HL-60/S4 treated with retinoic acid at 250 ng/mL for 4 days and 3 days (cell line): Measurements from ENCODE around the gene ZNF789.
"Not testable (repeated sequence)": the region's sequence is repeated elsewhere in the genome, so short reads cannot be mapped to it uniquely, and the experiment has no call there.

ENCODE experiments used
- in situ Hi-C: fragments of 300-500 bp; cut with MboI; formaldehyde crosslinking; loops from 2 replicates; pipeline ENCODE4 v1.7.0; 2022; ENCODE audit warnings: low sequenced_read_pairs

The ZNF789 gene

GRCh38 chr7:99472561-99473314 is at the start of gene ZNF789:
TSS of gene ZNF789 (plus strand) at chr7:99472890. CDS start at chr7:99476457, 3,567 bp downstream.
- in situ Hi-C loops, result no loop called here

GRCh38 chr7:99424932-99425730 is 47.6 kb upstream of the ZNF789 start:
- in situ Hi-C loops, result no loop called here

GRCh38 chr7:99428972-99429566 is 43.6 kb upstream of the ZNF789 start:
- in situ Hi-C loops, result no loop called here

- in situ Hi-C loops, result no loop called here
Observed at GRCh38 chr7:99429756-99430155, 42.9 kb upstream of the ZNF789 start.

GRCh38 chr7:99431756-99432540 is 40.7 kb upstream of the ZNF789 start:
- in situ Hi-C loops, result not testable (repeated sequence)

GRCh38 chr7:99433158-99433557 is 39.5 kb upstream of the ZNF789 start:
- in situ Hi-C loops, result no loop called here

- in situ Hi-C loops, result no loop called here
Observed at GRCh38 chr7:99437946-99438572, 34.6 kb upstream of the ZNF789 start.

GRCh38 chr7:99438573-99439480 is 33.9 kb upstream of the ZNF789 start, which contains the start of the genes CPSF4 and PTCD1:
TSS of gene CPSF4 (plus strand) at chr7:99438943. CDS start at chr7:99439083, 140 bp downstream.
TSS of gene PTCD1 (minus strand) at chr7:99438798. CDS start at chr7:99435242, 3,556 bp downstream.
- in situ Hi-C loops, result no loop called here

GRCh38 chr7:99440195-99440594 is 32.5 kb upstream of the ZNF789 start:
- in situ Hi-C loops, result no loop called here

GRCh38 chr7:99446096-99446495 is 26.6 kb upstream of the ZNF789 start:
- in situ Hi-C loops, result no loop called here

- in situ Hi-C loops, result no loop called here
Observed at GRCh38 chr7:99447943-99448342, 24.7 kb upstream of the ZNF789 start.

GRCh38 chr7:99448855-99449254 is 23.8 kb upstream of the ZNF789 start:
- in situ Hi-C loops, result no loop called here

GRCh38 chr7:99449326-99449725 is 23.4 kb upstream of the ZNF789 start:
- in situ Hi-C loops, result no loop called here

- in situ Hi-C loops, result no loop called here
Observed at GRCh38 chr7:99451936-99452335, 20.8 kb upstream of the ZNF789 start.

GRCh38 chr7:99452541-99452940 is 20.1 kb upstream of the ZNF789 start:
- in situ Hi-C loops, result no loop called here

- in situ Hi-C loops, result no loop called here
Observed at GRCh38 chr7:99453105-99453504, 19.6 kb upstream of the ZNF789 start.

- in situ Hi-C loops, result no loop called here
Observed at GRCh38 chr7:99455874-99456273, 16.8 kb upstream of the ZNF789 start.

- in situ Hi-C loops, result no loop called here
Observed at GRCh38 chr7:99456288-99456687, 16.4 kb upstream of the ZNF789 start.

- in situ Hi-C loops, result no loop called here
Observed at GRCh38 chr7:99457050-99457649, 15.5 kb upstream of the ZNF789 start.
